SH-SY5Y (cell line): ENCODE data around the gene HPN.

ENCODE experiments used
- GATA2 ChIP-seq: IDR thresholded peaks from 2 replicates; pipeline ENCODE4 v1.6.1; 2011; ENCODE audit warnings: mild to moderate bottlenecking, low read depth, low read length
- GATA3 ChIP-seq: IDR thresholded peaks from 2 replicates; pipeline ENCODE4 v1.6.1; 2011; ENCODE audit warnings: low read depth, mild to moderate bottlenecking, low read length, moderate library complexity

- TF ChIP-seq GATA3, result no peak
- TF ChIP-seq GATA2, result no peak
Measured at GRCh38 chr19:35032356-35032865, 9.1 kb upstream of the HPN start.
